ENCODE measurements around the gene ACSS2.

The ACSS2 gene

GRCh38 chr20:34940081-34940481 lies 63.7 kb downstream of the ACSS2 start:
- Histone ChIP-seq H3K4me3 (ENCODE audit: low read depth in 1 of 2, low read length in 2 of 2) (no peak overlapping the region), H3K27me3 (ENCODE audit: low read depth, low read length) (no peaks in the 10 kb centered on the region), H3K4me1 (ENCODE audit: control insufficient read depth in 1 of 2, insufficient read depth in 2 of 2, low read length in 2 of 2) (peaks cover 0 to 5% of the 10 kb centered on the region in 2 donors), H3K9me3 (ENCODE audit: control insufficient read depth in 1 of 2, low read length in 2 of 2) (no peaks in the 10 kb centered on the region), H3K36me3 (ENCODE audit: control insufficient read depth in 1 of 2, insufficient read depth in 2 of 2, low read length in 2 of 2) (peaks cover 25 to 43% of the 10 kb centered on the region in 2 donors), H3K27ac (ENCODE audit: low read length) (no peak overlapping the region)

- Histone ChIP-seq H3K27me3 (ENCODE audit: low read depth, low read length) (no peaks in the 10 kb centered on the region), H3K36me3 (ENCODE audit: control insufficient read depth in 1 of 2, insufficient read depth in 2 of 2, low read length in 2 of 2) (peaks cover 29 to 39% of the 10 kb centered on the region in 2 donors), H3K27ac (ENCODE audit: low read length) (no peak overlapping the region), H3K4me1 (ENCODE audit: control insufficient read depth in 1 of 2, insufficient read depth in 2 of 2, low read length in 2 of 2) (peaks cover 0 to 5% of the 10 kb centered on the region in 2 donors), H3K4me3 (ENCODE audit: low read depth in 1 of 2, low read length in 2 of 2) (no peak overlapping the region), H3K9me3 (ENCODE audit: control insufficient read depth in 1 of 2, low read length in 2 of 2) (no peaks in the 10 kb centered on the region)
Measured at GRCh38 chr20:34941226-34941625, 64.8 kb downstream of the ACSS2 start.

- no peaks in the 10 kb centered on the region for H3K9me3 ChIP-seq (ENCODE audit: control insufficient read depth in 1 of 2, low read length in 2 of 2)
- peaks cover 0 to 5% of the 10 kb centered on the region in 2 donors for H3K4me1 ChIP-seq (ENCODE audit: control insufficient read depth in 1 of 2, insufficient read depth in 2 of 2, low read length in 2 of 2)
- peaks cover 33 to 37% of the 10 kb centered on the region in 2 donors for H3K36me3 ChIP-seq (ENCODE audit: control insufficient read depth in 1 of 2, insufficient read depth in 2 of 2, low read length in 2 of 2)
Measured at GRCh38 chr20:34942301-34942700, 65.9 kb downstream of the ACSS2 start.

DNA sequence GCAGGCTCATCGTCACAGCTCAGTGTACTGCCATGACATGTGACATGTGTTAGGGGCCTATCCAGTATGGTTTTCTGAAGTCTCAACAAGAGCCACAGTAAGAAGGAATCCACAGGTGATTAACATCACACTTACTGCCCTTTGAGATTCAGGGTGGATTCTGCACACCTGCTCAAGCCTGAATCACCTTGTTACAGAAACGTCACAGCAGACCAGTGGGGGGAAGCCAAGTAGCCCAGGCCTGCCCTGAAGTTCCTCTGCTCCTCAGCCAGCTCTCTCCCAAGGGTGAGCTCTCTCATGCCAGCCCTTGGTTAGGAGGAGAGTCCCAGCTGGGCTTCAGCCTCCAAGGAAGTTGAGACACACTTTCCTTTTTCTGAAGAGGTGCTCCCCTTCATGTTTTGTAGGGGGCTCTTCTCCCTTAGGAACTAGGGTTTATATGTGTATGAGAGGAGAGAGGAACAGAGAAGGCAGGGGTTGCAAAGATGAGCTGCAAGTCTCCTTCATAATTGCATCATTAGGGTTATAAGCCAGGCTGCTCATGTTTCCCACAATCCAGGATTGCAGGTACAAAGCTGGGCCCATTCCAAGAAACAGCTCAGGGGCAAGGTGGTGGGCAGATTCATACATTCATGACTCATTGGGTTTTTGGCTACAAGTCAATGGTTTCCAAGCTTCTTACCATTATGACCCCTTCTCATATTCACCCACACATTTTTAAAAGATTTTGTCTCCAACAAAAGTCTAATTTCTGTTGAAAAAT lies 67.6 kb downstream of the ACSS2 start:
- H3K36me3 ChIP-seq (ENCODE audit: control insufficient read depth in 1 of 2, insufficient read depth in 2 of 2, low read length in 2 of 2): peaks cover 28 to 37% of the 10 kb centered on the region in 2 donors
- no peaks in the 10 kb centered on the region for H3K4me1 ChIP-seq (ENCODE audit: control insufficient read depth in 1 of 2, insufficient read depth in 2 of 2, low read length in 2 of 2)
- no peak overlapping the region for H3K27ac ChIP-seq (ENCODE audit: low read length)
- no peak overlapping the region for H3K4me3 ChIP-seq (ENCODE audit: low read depth in 1 of 2, low read length in 2 of 2)
- H3K27me3 ChIP-seq (ENCODE audit: low read depth, low read length): no peaks in the 10 kb centered on the region
- H3K9me3 ChIP-seq (ENCODE audit: control insufficient read depth in 1 of 2, low read length in 2 of 2): no peaks in the 10 kb centered on the region

More at GRCh38 chr20:34942301-34942700, 65.9 kb downstream of the ACSS2 start:
- Histone ChIP-seq H3K27me3 (ENCODE audit: low read depth, low read length) (no peaks in the 10 kb centered on the region), H3K4me3 (ENCODE audit: low read depth in 1 of 2, low read length in 2 of 2) (no peak overlapping the region), H3K27ac (ENCODE audit: low read length) (no peak overlapping the region)

DNA sequence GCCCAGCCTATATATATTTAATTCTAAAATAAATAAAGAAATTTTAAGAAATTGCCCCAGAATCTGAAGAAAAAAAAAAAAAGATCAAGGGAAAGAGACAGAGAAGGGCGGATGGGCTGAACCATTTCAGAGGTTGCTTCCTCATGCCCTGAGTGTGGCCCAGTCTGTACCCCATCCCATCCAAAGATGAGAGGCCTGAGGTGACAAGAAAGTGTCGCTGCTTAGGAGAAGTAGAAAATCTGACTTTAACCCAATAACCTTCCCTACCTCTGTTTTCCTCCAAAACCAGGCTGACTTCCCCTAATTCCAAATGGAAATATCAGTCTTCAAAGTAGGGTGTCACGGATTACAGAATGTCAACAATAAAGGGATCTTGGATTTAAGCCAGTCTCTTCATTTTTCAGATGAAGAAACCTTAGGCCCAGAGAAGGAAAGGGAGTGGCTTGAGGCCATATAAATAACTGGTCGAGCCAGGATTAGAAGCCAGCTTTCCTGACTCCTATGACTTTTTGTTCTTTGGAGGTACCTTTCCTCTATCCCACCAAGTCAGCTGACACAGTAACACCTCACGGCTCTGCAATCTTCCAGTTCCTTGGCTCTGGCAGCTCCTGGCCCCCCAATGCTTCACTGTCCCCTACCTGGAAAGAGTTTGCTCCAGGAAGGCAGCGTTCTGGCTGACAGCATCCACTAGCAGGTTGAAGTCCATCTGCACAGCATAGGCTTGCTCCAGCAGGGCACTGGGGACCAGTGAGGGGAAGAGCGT lies 69.1 kb downstream of the ACSS2 start:
- H3K27me3 ChIP-seq (ENCODE audit: low read depth, low read length): no peaks in the 10 kb centered on the region
- H3K27ac ChIP-seq (ENCODE audit: low read length): peak overlapping the region; percentile 64
- H3K9me3 ChIP-seq (ENCODE audit: control insufficient read depth in 1 of 2, low read length in 2 of 2): no peaks in the 10 kb centered on the region
- peaks cover 36% of the 10 kb centered on the region in 2 donors for H3K36me3 ChIP-seq (ENCODE audit: control insufficient read depth in 1 of 2, insufficient read depth in 2 of 2, low read length in 2 of 2)
- no peak overlapping the region for H3K4me3 ChIP-seq (ENCODE audit: low read depth in 1 of 2, low read length in 2 of 2)
- no peaks in the 10 kb centered on the region for H3K4me1 ChIP-seq (ENCODE audit: control insufficient read depth in 1 of 2, insufficient read depth in 2 of 2, low read length in 2 of 2)

GRCh38 chr20:34946661-34947060 lies 70.2 kb downstream of the ACSS2 start:
- Histone ChIP-seq H3K36me3 (ENCODE audit: control insufficient read depth in 1 of 2, insufficient read depth in 2 of 2, low read length in 2 of 2) (peaks cover 34 to 41% of the 10 kb centered on the region in 2 donors), H3K27ac (ENCODE audit: low read length) (peak overlapping the region; percentile 64), H3K27me3 (ENCODE audit: low read depth, low read length) (no peaks in the 10 kb centered on the region), H3K4me3 (ENCODE audit: low read depth in 1 of 2, low read length in 2 of 2) (no peak overlapping the region), H3K9me3 (ENCODE audit: control insufficient read depth in 1 of 2, low read length in 2 of 2) (no peaks in the 10 kb centered on the region), H3K4me1 (ENCODE audit: control insufficient read depth in 1 of 2, insufficient read depth in 2 of 2, low read length in 2 of 2) (no peaks in the 10 kb centered on the region)

- Histone ChIP-seq H3K36me3 (ENCODE audit: control insufficient read depth in 1 of 2, insufficient read depth in 2 of 2, low read length in 2 of 2) (peaks cover 30 to 37% of the 10 kb centered on the region in 2 donors), H3K9me3 (ENCODE audit: control insufficient read depth in 1 of 2, low read length in 2 of 2) (no peaks in the 10 kb centered on the region), H3K4me3 (ENCODE audit: low read depth in 1 of 2, low read length in 2 of 2) (no peak overlapping the region), H3K27me3 (ENCODE audit: low read depth, low read length) (no peaks in the 10 kb centered on the region), H3K27ac (ENCODE audit: low read length) (no peak overlapping the region), H3K4me1 (ENCODE audit: control insufficient read depth in 1 of 2, insufficient read depth in 2 of 2, low read length in 2 of 2) (no peaks in the 10 kb centered on the region)
Measured at GRCh38 chr20:34947336-34947735, 70.9 kb downstream of the ACSS2 start.

DNA sequence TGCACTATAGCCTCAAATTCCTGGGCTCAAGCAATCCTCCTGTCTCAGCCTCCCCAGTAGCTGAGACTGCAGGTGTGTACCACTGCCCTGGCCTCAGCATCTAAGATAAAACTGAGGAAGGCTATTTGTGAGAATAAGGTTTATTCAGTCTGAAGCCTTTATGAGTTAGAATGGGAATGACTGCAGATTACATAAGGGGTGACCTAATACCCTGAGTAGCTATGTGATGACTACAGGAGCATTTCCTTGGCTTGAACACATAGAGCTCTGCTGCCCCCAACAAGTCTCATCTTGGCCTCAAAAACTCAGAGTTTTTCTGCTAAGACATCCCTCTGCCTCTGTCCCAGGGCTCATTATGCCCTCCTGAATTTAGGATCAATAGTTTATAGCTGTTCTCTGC lies 71.6 kb downstream of the ACSS2 start:
- H3K4me1 ChIP-seq (ENCODE audit: control insufficient read depth in 1 of 2, insufficient read depth in 2 of 2, low read length in 2 of 2): no peaks in the 10 kb centered on the region
- no peak overlapping the region for H3K4me3 ChIP-seq (ENCODE audit: low read depth in 1 of 2, low read length in 2 of 2)
- peaks cover 30% of the 10 kb centered on the region in 2 donors for H3K36me3 ChIP-seq (ENCODE audit: control insufficient read depth in 1 of 2, insufficient read depth in 2 of 2, low read length in 2 of 2)
- H3K27ac ChIP-seq (ENCODE audit: low read length): no peak overlapping the region
- no peaks in the 10 kb centered on the region for H3K9me3 ChIP-seq (ENCODE audit: control insufficient read depth in 1 of 2, low read length in 2 of 2)
- H3K27me3 ChIP-seq (ENCODE audit: low read depth, low read length): no peaks in the 10 kb centered on the region

DNA sequence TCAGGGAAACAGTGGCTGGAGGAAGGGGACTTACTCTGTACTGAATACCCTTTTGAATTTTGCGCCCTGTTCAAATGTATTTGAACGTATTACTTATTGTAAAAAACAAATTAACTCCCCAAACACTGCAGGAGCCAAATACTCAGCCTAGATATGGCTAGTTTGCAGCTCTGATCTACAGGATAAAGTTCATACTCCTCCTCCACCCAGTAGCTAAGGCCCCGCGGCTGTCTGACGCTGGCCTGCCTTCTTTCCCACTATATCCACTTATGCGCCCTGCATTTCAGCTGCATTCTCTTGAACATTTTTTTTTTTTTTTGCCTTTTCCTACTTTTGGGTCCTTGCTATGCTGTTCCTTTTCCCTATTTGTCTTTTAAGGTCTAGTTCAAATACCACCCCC lies 72.7 kb downstream of the ACSS2 start:
- no peaks in the 10 kb centered on the region for H3K27me3 ChIP-seq (ENCODE audit: low read depth, low read length)
- no peak overlapping the region for H3K27ac ChIP-seq (ENCODE audit: low read length)
- H3K9me3 ChIP-seq (ENCODE audit: control insufficient read depth in 1 of 2, low read length in 2 of 2): no peaks in the 10 kb centered on the region
- H3K4me1 ChIP-seq (ENCODE audit: control insufficient read depth in 1 of 2, insufficient read depth in 2 of 2, low read length in 2 of 2): no peaks in the 10 kb centered on the region
- H3K36me3 ChIP-seq (ENCODE audit: control insufficient read depth in 1 of 2, insufficient read depth in 2 of 2, low read length in 2 of 2): peaks cover 22 to 26% of the 10 kb centered on the region in 2 donors
- H3K4me3 ChIP-seq (ENCODE audit: low read depth in 1 of 2, low read length in 2 of 2): no peak overlapping the region

DNA sequence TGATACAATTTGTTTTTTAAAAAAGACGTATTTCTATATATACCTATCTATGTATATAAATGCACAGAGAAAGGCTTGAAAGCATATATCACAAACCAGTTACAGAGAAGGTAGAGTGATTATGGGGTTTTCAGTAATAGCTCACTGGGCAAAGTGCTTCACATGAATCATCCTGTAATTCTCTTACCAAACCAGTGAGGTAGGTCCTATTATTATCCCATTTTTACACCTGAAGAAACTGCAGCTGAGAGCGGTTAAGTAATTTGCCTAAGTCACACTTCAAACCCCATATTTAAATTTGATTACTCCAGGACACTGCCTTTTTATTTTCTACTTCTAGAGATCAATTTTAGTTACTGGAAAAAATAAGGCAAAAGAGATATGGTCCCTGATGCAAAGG lies 74.8 kb downstream of the ACSS2 start:
- H3K4me3 ChIP-seq (ENCODE audit: low read depth in 1 of 2, low read length in 2 of 2): no peak overlapping the region
- no peaks in the 10 kb centered on the region for H3K27me3 ChIP-seq (ENCODE audit: low read depth, low read length)
- H3K27ac ChIP-seq (ENCODE audit: low read length): no peak overlapping the region

GRCh38 chr20:34951652-34952051 lies 75.2 kb downstream of the ACSS2 start:
- Histone ChIP-seq H3K4me1 (ENCODE audit: control insufficient read depth in 1 of 2, insufficient read depth in 2 of 2, low read length in 2 of 2) (peaks cover 0 to 7% of the 10 kb centered on the region in 2 donors), H3K4me3 (ENCODE audit: low read depth in 1 of 2, low read length in 2 of 2) (no peak overlapping the region), H3K36me3 (ENCODE audit: control insufficient read depth in 1 of 2, insufficient read depth in 2 of 2, low read length in 2 of 2) (peaks cover 12% of the 10 kb centered on the region in 2 donors), H3K27ac (ENCODE audit: low read length) (no peak overlapping the region), H3K9me3 (ENCODE audit: control insufficient read depth in 1 of 2, low read length in 2 of 2) (no peaks in the 10 kb centered on the region), H3K27me3 (ENCODE audit: low read depth, low read length) (no peaks in the 10 kb centered on the region)

More for the DNA sequence above, 74.8 kb downstream of the ACSS2 start:
- H3K36me3 ChIP-seq (ENCODE audit: control insufficient read depth in 1 of 2, insufficient read depth in 2 of 2, low read length in 2 of 2): peaks cover 15 to 16% of the 10 kb centered on the region in 2 donors
- peaks cover 0 to 7% of the 10 kb centered on the region in 2 donors for H3K4me1 ChIP-seq (ENCODE audit: control insufficient read depth in 1 of 2, insufficient read depth in 2 of 2, low read length in 2 of 2)
- no peaks in the 10 kb centered on the region for H3K9me3 ChIP-seq (ENCODE audit: control insufficient read depth in 1 of 2, low read length in 2 of 2)
